Esophagus muscularis mucosa (tissue), 4 donors: ENCODE data around the gene DOCK10. TPM values are rescaled to one million over a fixed set of nuclear protein-coding genes. Genes with fewer than 3 reads are reported as not detected.

Experiments
- DNase-seq: peaks from one replicate; pipeline ENCODE4 v3.0.0-alpha.2; 2017; ENCODE audit errors: extremely low spot score
- H3K27ac ChIP-seq, 4 donors: fragments of 200-600 bp; sonication (generic); replicated peaks in 1 of 4; 1 replicate in 3 of 4; 2 replicates in 1 of 4; pipeline ENCODE4 v1.5.1; 2016 to 2019; ENCODE audit warnings: mild to moderate bottlenecking in 1 of 4
- H3K27me3 ChIP-seq, 4 donors: fragments of 200-600 bp; sonication (generic); one replicate each; pipeline versions ENCODE4 v1.5.1 to v1.6.0; 2016 to 2019
- H3K36me3 ChIP-seq, 4 donors: fragments of 200-600 bp; sonication (generic); one replicate each; pipeline ENCODE4 v1.5.1; 2016 to 2019
- H3K4me1 ChIP-seq, 4 donors: fragments of 200-600 bp; sonication (generic); one replicate each; pipeline ENCODE4 v1.5.1; 2016 to 2019
- H3K4me3 ChIP-seq, 4 donors: fragments of 200-600 bp; sonication (generic); 1 replicate in 2 of 4; 2 replicates in 2 of 4; pipeline ENCODE4 v1.5.1; 2016 to 2019; ENCODE audit warnings: mild to moderate bottlenecking in 4 of 4, moderate library complexity in 1 of 4
- H3K9me3 ChIP-seq, 4 donors: fragments of 200-600 bp; sonication (generic); 1 replicate in 3 of 4; 2 replicates in 1 of 4; pipeline ENCODE4 v1.5.1; 2016 to 2019
- EP300 ChIP-seq: sonication (generic); formaldehyde crosslinking; IDR thresholded peaks from one replicate; pipeline ENCODE4 v1.6.1; 2017; ENCODE audit warnings: antibody characterized with exemption
- POLR2A ChIP-seq: fragments of 450-650 bp; IDR thresholded peaks from one replicate; pipeline ENCODE4 v1.6.1; 2017; ENCODE audit warnings: antibody characterized with exemption, moderate library complexity, mild to moderate bottlenecking, low read depth
- POLR2AphosphoS5 ChIP-seq, 2 donors: sonication (generic); formaldehyde crosslinking; IDR thresholded peaks; one replicate each; pipeline ENCODE4 v1.6.1; 2017; ENCODE audit warnings: antibody characterized with exemption in 2 of 2
- WGBS: methylation state at CpG from one replicate; pipeline ENCODE4 v1.1.5; 2018; 5-methylcytosine and 5-hydroxymethylcytosine counted together
- intact Hi-C: fragments of 100-400 bp; cut with DNase I; formaldehyde crosslinking; loops from one replicate; pipeline ENCODE4 v1.15.1; 2023
- total RNA-seq, 4 donors: library from RNA; depleted of rRNA; stranded (reverse); fragments of >200 nt; gene quantifications; one replicate each; pipeline versions ENCODE4 v1.1.0 to v1.2.1, GENCODE V29; 2016
- TF ChIP-seq, protein P1 (sequence below), 3 experiments: fragments of 200-600 bp in 2 of 3; fragments of 450-650 bp in 1 of 3; sonication (generic) in 2 of 3; IDR thresholded peaks; one replicate each; pipeline ENCODE4 v1.5.1; 2017 to 2019; ENCODE audit warnings: antibody characterized with exemption in 3 of 3, mild to moderate bottlenecking in 2 of 3, moderate library complexity in 1 of 3

The DOCK10 gene
- total RNA-seq, 4 donors from 2014 or later, result 1.9 to 11.6 (median 6.3) TPM

DNA sequence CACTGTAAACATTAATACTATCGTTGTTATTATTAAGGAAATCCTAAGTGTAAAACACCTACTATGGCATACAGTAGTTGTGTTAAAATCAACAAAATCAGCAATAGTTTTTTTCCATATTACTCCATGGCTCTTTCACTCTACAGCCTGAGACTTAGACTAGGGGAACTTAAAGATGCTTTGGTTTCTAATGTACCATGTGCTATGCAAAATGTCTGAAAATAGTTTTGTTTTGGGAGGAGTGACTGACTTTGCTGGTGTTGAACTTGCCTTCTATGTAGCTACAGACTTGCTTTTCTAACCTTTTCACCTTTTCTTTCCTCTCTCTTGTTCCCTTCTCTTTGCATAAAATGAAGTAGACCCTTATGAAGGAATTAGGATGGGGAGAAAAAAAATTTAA lies 167.1 kb downstream of the DOCK10 start:
- H3K4me3 ChIP-seq, result no peak overlapping the region
- TF ChIP-seq POLR2AphosphoS5 (IDR thresholded peaks at IDR 0.05) (no peak), POLR2A (no peak), EP300 (no peak)
- TF ChIP-seq, protein P1, sequence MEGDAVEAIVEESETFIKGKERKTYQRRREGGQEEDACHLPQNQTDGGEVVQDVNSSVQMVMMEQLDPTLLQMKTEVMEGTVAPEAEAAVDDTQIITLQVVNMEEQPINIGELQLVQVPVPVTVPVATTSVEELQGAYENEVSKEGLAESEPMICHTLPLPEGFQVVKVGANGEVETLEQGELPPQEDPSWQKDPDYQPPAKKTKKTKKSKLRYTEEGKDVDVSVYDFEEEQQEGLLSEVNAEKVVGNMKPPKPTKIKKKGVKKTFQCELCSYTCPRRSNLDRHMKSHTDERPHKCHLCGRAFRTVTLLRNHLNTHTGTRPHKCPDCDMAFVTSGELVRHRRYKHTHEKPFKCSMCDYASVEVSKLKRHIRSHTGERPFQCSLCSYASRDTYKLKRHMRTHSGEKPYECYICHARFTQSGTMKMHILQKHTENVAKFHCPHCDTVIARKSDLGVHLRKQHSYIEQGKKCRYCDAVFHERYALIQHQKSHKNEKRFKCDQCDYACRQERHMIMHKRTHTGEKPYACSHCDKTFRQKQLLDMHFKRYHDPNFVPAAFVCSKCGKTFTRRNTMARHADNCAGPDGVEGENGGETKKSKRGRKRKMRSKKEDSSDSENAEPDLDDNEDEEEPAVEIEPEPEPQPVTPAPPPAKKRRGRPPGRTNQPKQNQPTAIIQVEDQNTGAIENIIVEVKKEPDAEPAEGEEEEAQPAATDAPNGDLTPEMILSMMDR (IDR thresholded peaks at IDR 0.05), result no peak
- H3K4me1 ChIP-seq, result no peaks in the 10 kb centered on the region
- WGBS, result 97% methylated on average over 1 of the region's 1 CpG
- DNase-seq, result no peak
- no peak overlapping the region for H3K27ac ChIP-seq
- H3K36me3 ChIP-seq, result no peaks in the 10 kb centered on the region
- intact Hi-C loops, result no loop called here
- H3K27me3 ChIP-seq, result no peaks in the 10 kb centered on the region
- H3K9me3 ChIP-seq, result no peaks in the 10 kb centered on the region

DNA sequence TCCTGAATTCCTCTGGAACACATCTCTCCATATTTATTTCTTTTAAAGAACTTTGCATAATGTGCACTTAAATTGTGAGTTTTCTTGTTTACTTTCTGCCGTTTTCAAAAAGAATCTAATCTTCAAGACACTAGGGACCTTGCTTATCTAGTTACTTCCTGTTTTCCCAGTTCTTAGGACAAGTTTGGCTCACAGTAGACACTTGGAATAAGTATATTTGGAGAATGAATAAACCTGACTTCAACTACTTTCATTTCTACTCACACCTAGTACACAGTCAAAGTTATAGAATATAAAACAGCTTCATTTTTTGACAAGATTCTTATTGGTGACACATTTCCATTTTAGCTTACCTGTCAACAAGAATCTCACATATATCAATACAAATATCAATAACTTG lies 170.5 kb downstream of the DOCK10 start:
- no peak overlapping the region for H3K27ac ChIP-seq
- TF ChIP-seq, protein P1 (IDR thresholded peaks at IDR 0.05), result no peak
- no peak for TF ChIP-seq POLR2AphosphoS5 (IDR thresholded peaks at IDR 0.05)
- no peak for TF ChIP-seq EP300
- no peak for TF ChIP-seq POLR2A
- H3K4me3 ChIP-seq, result no peak overlapping the region
- WGBS, result 54% methylated on average over 1 of the region's 1 CpG
- no peaks in the 10 kb centered on the region for H3K9me3 ChIP-seq
- intact Hi-C loops, result no loop called here
- H3K4me1 ChIP-seq, result no peaks in the 10 kb centered on the region
- H3K36me3 ChIP-seq, result no peaks in the 10 kb centered on the region
- no peak for DNase-seq
- no peaks in the 10 kb centered on the region for H3K27me3 ChIP-seq

DNA sequence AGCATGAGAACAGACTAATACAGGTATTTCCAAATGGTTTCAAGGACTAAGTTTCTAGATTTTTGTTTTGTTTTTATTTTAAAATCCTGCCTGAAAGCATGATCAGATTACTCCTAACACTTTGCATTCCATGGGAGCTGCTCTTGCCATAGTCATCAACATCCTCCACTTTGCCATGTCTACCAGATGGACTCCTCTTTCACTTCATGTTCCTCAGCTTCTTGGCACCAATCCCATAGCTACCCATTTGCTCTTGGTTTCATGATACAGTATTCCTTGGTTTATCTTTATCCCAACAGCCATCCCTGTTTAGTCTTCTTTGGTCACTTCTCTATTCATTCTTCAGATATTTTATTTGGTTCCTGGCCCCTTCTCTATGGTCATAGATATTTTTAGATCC lies 171.9 kb downstream of the DOCK10 start:
- Histone ChIP-seq H3K4me1 (no peaks in the 10 kb centered on the region), H3K27me3 (no peaks in the 10 kb centered on the region), H3K9me3 (no peaks in the 10 kb centered on the region), H3K4me3 (no peak overlapping the region), H3K36me3 (no peaks in the 10 kb centered on the region), H3K27ac (no peak overlapping the region)
- intact Hi-C loops, result no loop called here
- DNase-seq, result no peak
- TF ChIP-seq, protein P1 (IDR thresholded peaks at IDR 0.05), result no peak
- TF ChIP-seq POLR2AphosphoS5 (IDR thresholded peaks at IDR 0.05), result no peak
- no peak for TF ChIP-seq EP300
- no peak for TF ChIP-seq POLR2A

DNA sequence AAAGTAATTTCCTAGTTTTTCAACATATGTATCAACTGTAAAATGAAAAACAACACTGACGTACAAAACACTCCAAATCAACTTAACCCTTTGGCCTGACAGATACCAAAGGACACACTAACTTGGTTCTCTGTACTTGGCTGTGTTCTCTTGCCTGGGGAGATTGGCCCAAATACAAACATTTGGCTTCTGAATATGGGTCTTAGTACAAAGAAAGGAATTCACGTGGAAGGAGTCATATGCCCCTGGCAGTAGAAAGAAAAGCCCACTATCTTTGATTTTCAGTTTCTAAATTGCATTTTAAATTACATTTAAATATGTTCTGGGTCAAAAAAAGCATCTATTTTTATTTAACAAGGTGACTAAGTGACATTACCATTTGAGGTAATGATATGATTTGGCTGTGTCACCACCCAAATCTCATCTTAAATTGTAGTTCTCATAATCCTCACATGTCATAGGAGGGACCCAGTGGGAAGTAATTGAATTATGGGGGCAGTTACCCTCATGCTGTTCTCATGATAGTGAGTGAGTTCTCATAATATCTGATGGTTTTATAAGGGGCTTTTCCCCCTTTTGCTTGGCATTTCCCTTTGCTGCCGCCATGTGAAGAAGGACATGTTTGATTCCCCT lies 172.6 kb downstream of the DOCK10 start:
- H3K36me3 ChIP-seq, result no peaks in the 10 kb centered on the region
- TF ChIP-seq EP300 (no peak), POLR2A (no peak), POLR2AphosphoS5 (IDR thresholded peaks at IDR 0.05) (no peak)
- TF ChIP-seq, protein P1 (IDR thresholded peaks at IDR 0.05), result no peak
- intact Hi-C loops, result no loop called here
- no peaks in the 10 kb centered on the region for H3K9me3 ChIP-seq
- H3K27me3 ChIP-seq, result no peaks in the 10 kb centered on the region
- DNase-seq, result no peak
- WGBS, result 69% methylated on average over 3 of the region's 3 CpGs
- no peak overlapping the region for H3K27ac ChIP-seq
- H3K4me1 ChIP-seq, result no peaks in the 10 kb centered on the region
- H3K4me3 ChIP-seq, result no peak overlapping the region

DNA sequence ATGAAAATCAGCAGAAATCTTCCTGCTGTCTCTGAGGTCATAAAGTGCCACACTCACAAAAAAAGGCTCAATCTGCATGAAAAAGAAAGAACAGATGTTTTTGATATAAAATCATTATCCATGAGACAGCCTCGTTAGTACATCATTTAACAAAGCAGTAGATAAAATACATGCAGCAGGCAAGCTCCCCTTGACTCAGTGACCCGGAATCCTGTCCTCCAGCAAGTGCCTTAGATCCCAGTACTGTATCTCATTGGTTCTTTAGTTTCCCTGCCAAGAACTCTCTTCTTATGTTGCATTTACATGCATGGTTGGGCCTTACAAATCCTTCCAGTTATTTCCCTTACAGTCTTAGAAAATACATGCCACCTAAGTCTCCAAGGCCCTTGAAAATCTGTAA lies 177.3 kb downstream of the DOCK10 start:
- Histone ChIP-seq H3K27me3 (no peaks in the 10 kb centered on the region), H3K9me3 (no peaks in the 10 kb centered on the region), H3K36me3 (no peaks in the 10 kb centered on the region), H3K27ac (no peak overlapping the region), H3K4me3 (no peak overlapping the region), H3K4me1 (no peaks in the 10 kb centered on the region)
- no peak for DNase-seq
- WGBS, result 83% methylated on average over 2 of the region's 2 CpGs
- intact Hi-C loops, result no loop called here
- TF ChIP-seq EP300, result no peak
- TF ChIP-seq, protein P1 (IDR thresholded peaks at IDR 0.05), result no peak
- TF ChIP-seq POLR2AphosphoS5 (IDR thresholded peaks at IDR 0.05), result no peak
- no peak for TF ChIP-seq POLR2A
